ENCODE data around the gene ASIC4.

Gene ASIC4

DNA sequence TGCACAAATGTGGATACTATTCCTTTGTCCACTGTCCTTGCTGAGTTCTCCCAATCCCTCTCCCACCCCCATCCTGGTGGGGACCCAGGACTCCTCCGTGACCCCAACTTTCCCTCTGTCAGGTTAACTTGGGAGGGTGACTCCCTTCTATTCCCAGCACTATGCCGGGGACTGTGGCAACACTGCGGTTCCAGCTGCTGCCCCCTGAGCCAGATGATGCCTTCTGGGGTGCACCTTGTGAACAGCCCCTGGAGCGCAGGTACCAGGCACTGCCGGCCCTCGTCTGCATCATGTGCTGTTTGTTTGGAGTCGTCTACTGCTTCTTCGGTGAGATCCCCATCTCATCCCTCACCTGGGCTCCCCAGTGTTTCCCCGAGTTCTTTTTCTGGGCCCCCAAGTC, 30.3 kb downstream of the ASIC4 start:
- H3K4me3 ChIP-seq (ENCODE audit: low read depth, low read length) = peak overlapping the region; percentile 88
- no peak for DNase-seq (ENCODE audit: low read depth)

DNA sequence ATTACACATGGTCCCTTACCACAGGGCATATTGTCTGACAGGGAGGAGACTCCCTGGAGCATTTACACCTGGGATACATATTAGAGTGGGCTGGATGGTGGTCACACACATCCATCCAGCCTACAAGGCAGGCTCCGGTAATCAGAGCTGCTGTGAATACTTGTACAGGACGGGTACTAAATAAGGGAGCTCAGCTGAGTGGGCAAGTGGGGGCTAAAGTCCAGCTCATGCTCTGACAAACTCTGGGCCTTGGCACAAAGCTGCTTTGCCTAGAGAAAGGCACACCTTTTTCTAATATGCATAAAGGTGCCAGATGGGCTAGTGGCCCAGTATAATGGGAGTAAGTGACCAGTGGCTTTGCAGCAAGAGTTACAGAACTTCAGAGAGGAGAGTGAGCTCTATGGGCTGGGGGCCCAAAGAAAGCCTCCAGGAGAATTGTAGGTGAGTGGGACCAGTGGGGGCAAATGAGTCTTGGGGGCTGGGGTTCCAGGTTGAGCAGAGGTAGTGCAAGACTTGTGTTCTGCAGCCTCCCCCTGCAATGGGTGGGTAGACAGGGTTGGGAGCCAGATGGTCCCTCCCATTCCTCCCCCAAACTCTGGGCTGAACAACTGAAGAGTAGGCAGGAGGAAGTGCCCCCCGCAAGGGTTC, 31.1 kb downstream of the ASIC4 start:
- H3K4me3 ChIP-seq (ENCODE audit: low read depth, low read length) = no peak overlapping the region
- no peak for DNase-seq (ENCODE audit: low read depth)

GRCh38 chr2:219545943-219546352, 31.7 kb downstream of the ASIC4 start:
- no peak for DNase-seq (ENCODE audit: low read depth)

GRCh38 chr2:219547621-219548020, 33.3 kb downstream of the ASIC4 start:
- H3K4me3 ChIP-seq (ENCODE audit: low read depth, low read length) = no peak overlapping the region
- DNase-seq (ENCODE audit: low read depth) = no peak

More at GRCh38 chr2:219545943-219546352, 31.7 kb downstream of the ASIC4 start:
- no peak overlapping the region for H3K4me3 ChIP-seq (ENCODE audit: low read depth, low read length)

- no peak overlapping the region for H3K4me3 ChIP-seq (ENCODE audit: low read depth, low read length)
- no peak for DNase-seq (ENCODE audit: low read depth)
Observed at GRCh38 chr2:219548990-219549389, 34.7 kb downstream of the ASIC4 start.

DNA sequence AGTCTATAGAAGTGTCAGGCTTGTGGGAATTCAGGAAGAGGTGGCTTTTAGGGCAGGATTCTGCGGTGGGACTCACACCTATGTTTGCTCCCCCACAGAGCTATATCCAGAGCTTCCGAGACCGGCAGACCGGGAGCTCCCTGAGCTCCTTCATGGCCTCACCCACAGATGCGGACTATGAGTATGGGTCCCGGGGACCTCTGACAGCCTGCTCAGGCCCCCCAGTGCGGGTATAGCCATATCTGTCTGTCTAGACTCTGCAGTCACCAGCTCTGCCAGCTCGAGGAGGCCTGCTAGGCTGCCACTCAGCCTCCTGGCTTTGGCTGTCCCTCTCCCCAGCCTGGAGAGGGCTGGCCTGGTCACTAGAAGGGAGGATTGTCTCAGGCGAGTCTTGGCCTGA, 35.3 kb downstream of the ASIC4 start:
- no peak overlapping the region for H3K4me3 ChIP-seq (ENCODE audit: low read depth, low read length)
- DNase-seq (ENCODE audit: low read depth) = no peak

GRCh38 chr2:219551441-219552381, 37.4 kb downstream of the ASIC4 start:
- DNase-seq (ENCODE audit: low read depth) = no peak
- H3K4me3 ChIP-seq (ENCODE audit: low read depth, low read length) = peak overlapping the region; percentile 71

GRCh38 chr2:219552382-219553167, 38.3 kb downstream of the ASIC4 start:
- peak overlapping the region; percentile 71 for H3K4me3 ChIP-seq (ENCODE audit: low read depth, low read length)
- peak; percentile 43 for DNase-seq (ENCODE audit: low read depth)

GRCh38 chr2:219553168-219553417, 38.8 kb downstream of the ASIC4 start:
- peak overlapping the region; percentile 71 for H3K4me3 ChIP-seq (ENCODE audit: low read depth, low read length)

DNA sequence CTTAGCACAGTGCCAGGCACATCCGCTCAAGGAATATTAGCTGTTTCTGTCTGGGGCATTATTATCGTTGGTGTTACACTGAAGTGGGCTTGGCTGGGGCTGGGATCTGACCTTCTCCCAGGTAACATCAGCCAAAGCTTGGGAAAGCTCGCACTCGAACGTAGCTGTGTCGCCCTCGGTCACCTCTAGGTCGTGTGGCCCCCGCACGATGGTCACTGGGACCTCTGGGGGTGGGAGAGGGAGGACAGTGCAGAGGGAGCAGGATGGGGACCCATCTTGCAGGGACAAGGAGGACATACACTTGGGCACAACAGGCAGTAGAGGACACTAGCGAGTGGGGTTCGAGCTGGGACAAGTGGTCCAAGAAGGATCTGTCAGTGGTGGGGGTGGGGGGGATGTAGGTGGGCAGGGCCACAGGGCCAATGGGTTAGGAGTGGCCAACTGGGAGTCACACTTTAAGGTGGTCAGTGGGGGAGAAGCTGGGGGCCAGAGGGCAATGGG, 39.2 kb downstream of the ASIC4 start:
- no peak overlapping the region for H3K4me3 ChIP-seq (ENCODE audit: low read depth, low read length)
- no peak for DNase-seq (ENCODE audit: low read depth)

More at GRCh38 chr2:219553168-219553417, 38.8 kb downstream of the ASIC4 start:
- DNase-seq (ENCODE audit: low read depth) = no peak

GRCh38 chr2:219554350-219554749, 40.1 kb downstream of the ASIC4 start:
- H3K4me3 ChIP-seq (ENCODE audit: low read depth, low read length) = no peak overlapping the region
- no peak for DNase-seq (ENCODE audit: low read depth)

GRCh38 chr2:219555956-219556355, 41.7 kb downstream of the ASIC4 start:
- H3K4me3 ChIP-seq (ENCODE audit: low read depth, low read length) = no peak overlapping the region
- DNase-seq (ENCODE audit: low read depth) = no peak

- no peak overlapping the region for H3K4me3 ChIP-seq (ENCODE audit: low read depth, low read length)
- no peak for DNase-seq (ENCODE audit: low read depth)
Observed at GRCh38 chr2:219556413-219556812, 42.1 kb downstream of the ASIC4 start.

- DNase-seq (ENCODE audit: low read depth) = no peak
- no peak overlapping the region for H3K4me3 ChIP-seq (ENCODE audit: low read depth, low read length)
Observed at GRCh38 chr2:219557320-219557719, 43.0 kb downstream of the ASIC4 start.

GRCh38 chr2:219557791-219558785, 43.8 kb downstream of the ASIC4 start:
- DNase-seq (ENCODE audit: low read depth) = no peak
- no peak overlapping the region for H3K4me3 ChIP-seq (ENCODE audit: low read depth, low read length)

- no peak overlapping the region for H3K4me3 ChIP-seq (ENCODE audit: low read depth, low read length)
- DNase-seq (ENCODE audit: low read depth) = no peak
Observed at GRCh38 chr2:219559156-219559915, 45.1 kb downstream of the ASIC4 start.

DNA sequence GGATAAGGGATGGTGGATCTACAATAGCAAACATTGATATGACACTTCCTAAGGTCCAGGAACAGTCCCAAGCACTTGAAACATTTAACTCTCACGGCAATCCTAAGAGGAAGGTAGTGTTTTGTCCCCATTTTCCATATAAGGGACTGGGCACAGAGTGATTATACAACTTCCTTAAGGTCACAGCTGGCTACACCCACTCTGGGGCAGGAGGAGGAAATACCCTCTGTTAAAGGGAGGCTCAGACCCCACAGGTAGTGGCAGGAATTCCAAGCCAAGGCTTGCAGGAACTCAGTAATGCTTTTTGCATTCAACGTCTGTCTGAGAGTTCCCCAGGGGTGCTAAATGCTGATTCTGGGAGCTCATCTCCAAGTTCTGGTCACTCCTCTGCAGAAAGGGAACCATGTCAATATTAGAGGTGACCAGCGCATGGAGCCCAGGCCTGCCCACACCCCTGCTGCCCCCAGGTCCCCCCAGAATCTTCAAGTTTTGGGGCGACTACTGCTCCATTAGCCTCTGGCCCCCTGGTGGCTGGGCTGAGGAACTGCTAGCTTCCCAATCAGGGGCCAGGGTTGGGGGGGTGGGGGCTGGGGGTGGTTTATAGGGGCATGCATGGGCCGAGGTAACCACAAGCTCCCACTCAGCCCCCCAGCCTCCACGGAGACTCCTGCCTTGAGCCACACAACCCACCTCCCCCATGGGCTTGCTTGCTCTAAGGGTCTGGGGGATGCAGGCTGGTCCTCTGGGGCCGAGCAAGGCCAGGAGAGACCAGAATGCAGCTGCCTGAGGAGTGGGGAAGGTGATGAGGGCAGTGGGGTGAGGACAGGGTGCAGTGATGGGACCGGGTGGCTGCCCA, 46.0 kb downstream of the ASIC4 start:
- no peak for DNase-seq (ENCODE audit: low read depth)
- H3K4me3 ChIP-seq (ENCODE audit: low read depth, low read length) = no peak overlapping the region

DNA sequence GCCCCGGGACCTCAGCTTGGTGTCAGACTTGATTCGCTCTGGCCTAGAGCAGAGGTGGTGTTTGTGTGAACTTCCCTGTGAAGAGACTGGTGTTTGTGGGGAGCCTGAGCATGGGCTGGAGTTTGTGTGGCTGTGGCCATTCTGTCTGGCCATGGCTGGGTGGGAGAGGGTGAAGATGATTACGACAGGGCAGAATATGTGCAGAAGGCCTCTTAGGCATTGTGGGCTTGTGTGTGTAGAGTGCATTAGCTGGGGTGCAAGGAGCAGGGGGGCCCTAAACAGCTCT, 46.6 kb downstream of the ASIC4 start:
- H3K4me3 ChIP-seq (ENCODE audit: low read depth, low read length) = no peak overlapping the region
- DNase-seq (ENCODE audit: low read depth) = no peak

Data from skeletal muscle cell (primary cell).